Measurements from ENCODE around the gene SGMS2. TPM values are rescaled to one million over a fixed set of nuclear protein-coding genes. Genes with fewer than 3 reads are reported as not detected.

Gene SGMS2
- total RNA-seq, 1 donor from 2014 or later: 89.0 TPM

DNA sequence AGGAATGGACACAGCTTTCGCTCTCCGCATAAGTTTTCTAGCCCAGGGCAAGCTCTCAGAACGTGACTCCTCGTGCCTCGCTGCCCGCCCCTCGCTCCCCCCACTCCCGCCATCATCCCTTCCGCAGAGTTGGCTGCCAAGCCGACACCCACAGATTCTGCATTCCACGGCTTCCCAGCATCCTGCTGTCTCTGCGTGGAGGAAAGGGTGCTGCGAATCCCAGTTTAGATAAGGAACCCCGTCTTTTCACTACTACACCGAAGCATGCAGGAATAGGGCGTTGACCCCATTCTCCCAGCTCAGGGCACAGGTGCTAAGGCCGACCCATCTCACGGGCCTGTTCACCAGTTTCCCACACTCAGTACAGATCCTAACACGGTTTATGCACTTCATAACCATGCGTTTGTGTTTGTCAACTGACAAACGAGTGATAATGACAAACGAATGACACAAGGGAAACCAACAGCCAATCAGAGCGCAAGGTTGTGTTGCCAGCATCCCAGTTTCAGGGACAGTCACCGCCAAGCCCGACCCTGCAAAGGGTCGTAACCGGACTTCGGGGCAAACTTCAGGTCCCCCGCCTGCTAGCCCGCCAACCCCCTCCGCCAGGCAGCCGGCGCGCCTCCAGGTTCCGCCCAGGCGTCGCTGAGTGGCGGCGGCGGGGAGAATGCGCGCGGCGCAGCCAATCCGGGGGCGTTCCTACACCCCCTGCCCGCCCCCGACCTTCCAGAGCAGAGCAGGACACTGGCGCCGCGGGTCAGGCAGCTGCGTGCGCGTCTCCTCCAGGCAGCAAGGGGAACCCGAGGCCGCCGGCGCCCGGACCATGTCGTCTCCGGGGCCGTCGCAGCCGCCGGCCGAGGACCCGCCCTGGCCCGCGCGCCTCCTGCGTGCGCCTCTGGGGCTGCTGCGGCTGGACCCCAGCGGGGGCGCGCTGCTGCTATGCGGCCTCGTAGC is 106.4 kb downstream of the SGMS2 start, which contains the start of gene CYP2U1:
Gene CYP2U1, plus strand, starts transcription at position 729 of the 954 bp plus-strand sequence. Its CDS starts 95 bp downstream, at position 824.
- peak; percentile 98 to 99 for ATAC-seq
- Histone ChIP-seq H3K36me3 (no peaks in the 10 kb centered on the region), H3K4me1 (peaks cover 16% of the 10 kb centered on the region), H3K27ac (peak within 1 kb of the TSS; percentile 84), H3K9me3 (no peaks in the 10 kb centered on the region), H3K27me3 (ENCODE audit: low read depth) (no peaks in the 10 kb centered on the region), H3K4me3 (peak within 1 kb of the TSS; percentile 87)
- intact Hi-C loops (cut with DNase I): no loop called here
- TF ChIP-seq, protein P1, sequence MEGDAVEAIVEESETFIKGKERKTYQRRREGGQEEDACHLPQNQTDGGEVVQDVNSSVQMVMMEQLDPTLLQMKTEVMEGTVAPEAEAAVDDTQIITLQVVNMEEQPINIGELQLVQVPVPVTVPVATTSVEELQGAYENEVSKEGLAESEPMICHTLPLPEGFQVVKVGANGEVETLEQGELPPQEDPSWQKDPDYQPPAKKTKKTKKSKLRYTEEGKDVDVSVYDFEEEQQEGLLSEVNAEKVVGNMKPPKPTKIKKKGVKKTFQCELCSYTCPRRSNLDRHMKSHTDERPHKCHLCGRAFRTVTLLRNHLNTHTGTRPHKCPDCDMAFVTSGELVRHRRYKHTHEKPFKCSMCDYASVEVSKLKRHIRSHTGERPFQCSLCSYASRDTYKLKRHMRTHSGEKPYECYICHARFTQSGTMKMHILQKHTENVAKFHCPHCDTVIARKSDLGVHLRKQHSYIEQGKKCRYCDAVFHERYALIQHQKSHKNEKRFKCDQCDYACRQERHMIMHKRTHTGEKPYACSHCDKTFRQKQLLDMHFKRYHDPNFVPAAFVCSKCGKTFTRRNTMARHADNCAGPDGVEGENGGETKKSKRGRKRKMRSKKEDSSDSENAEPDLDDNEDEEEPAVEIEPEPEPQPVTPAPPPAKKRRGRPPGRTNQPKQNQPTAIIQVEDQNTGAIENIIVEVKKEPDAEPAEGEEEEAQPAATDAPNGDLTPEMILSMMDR (IDR thresholded peaks at IDR 0.05): peak; percentile 35
- DNase-seq: peak; percentile 91

DNA sequence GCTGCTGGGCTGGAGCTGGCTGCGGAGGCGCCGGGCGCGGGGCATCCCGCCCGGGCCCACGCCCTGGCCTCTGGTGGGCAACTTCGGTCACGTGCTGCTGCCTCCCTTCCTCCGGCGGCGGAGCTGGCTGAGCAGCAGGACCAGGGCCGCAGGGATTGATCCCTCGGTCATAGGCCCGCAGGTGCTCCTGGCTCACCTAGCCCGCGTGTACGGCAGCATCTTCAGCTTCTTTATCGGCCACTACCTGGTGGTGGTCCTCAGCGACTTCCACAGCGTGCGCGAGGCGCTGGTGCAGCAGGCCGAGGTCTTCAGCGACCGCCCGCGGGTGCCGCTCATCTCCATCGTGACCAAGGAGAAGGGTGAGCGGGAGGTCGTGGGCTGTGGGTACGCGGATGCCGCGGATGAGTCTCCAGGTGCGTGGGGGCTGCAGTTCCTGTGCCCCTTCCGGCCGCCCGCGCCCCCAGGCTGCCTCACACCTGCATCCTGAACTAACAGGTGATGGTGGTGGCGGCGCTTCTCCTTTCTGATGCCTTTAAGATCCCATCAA is 107.1 kb downstream of the SGMS2 start:
- peak overlapping the region; percentile 84 for H3K27ac ChIP-seq
- H3K27me3 ChIP-seq (ENCODE audit: low read depth): no peaks in the 10 kb centered on the region
- no peaks in the 10 kb centered on the region for H3K36me3 ChIP-seq
- no peaks in the 10 kb centered on the region for H3K9me3 ChIP-seq
- DNase-seq (peak; percentile 52), ATAC-seq (peak; percentile 6 to 13)
- intact Hi-C loops (cut with DNase I): no loop called here
- H3K4me1 ChIP-seq: peaks cover 16% of the 10 kb centered on the region
- H3K4me3 ChIP-seq: peak overlapping the region; percentile 87
- TF ChIP-seq, protein P1 (IDR thresholded peaks at IDR 0.05): no peak

DNA sequence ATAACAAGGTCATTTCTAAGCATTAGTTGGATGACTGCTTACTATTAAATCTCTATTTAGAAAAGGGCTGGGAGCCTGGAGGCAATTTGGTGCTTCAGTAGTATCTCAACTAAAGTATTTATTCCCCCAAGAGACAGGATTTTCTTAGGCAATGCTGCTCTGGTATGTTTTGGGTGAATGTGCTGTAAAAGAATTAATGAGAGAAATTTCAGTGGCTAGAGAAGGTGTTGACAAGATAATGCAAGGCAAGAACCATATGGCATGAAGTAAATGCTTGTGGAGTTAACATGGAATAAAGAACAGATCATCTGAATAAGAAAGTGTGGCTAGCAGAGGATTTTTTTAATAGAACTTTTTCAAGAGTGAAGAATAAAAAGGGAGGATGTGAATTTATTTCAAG is 110.5 kb downstream of the SGMS2 start:
- DNase-seq (no peak), ATAC-seq (no peak)
- intact Hi-C loops (cut with DNase I): no loop called here
- Histone ChIP-seq H3K4me1 (peaks cover 16% of the 10 kb centered on the region), H3K27ac (no peak overlapping the region), H3K9me3 (no peaks in the 10 kb centered on the region), H3K36me3 (no peaks in the 10 kb centered on the region), H3K27me3 (ENCODE audit: low read depth) (no peaks in the 10 kb centered on the region), H3K4me3 (no peak overlapping the region)
- TF ChIP-seq, protein P1 (IDR thresholded peaks at IDR 0.05): no peak

DNA sequence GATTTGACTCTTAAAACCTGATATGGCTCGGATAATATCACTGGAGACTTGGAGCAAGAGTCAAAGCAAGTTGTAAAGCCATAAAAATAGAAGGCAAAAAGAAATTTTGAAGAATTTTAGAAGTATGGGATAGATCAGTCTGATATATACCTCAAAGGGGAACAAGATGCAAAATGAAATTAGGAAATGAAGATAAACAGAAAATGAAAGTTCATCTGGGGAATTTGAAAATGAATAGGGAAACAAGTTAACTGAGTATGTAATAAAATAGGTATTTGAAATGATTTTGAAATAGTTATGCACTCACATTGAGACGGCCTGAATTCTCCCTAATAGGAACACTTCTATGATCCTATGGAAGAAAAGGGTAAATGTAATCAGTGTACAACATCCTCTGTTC is 112.3 kb downstream of the SGMS2 start:
- TF ChIP-seq, protein P1 (IDR thresholded peaks at IDR 0.05): no peak
- ATAC-seq: no peak

DNA sequence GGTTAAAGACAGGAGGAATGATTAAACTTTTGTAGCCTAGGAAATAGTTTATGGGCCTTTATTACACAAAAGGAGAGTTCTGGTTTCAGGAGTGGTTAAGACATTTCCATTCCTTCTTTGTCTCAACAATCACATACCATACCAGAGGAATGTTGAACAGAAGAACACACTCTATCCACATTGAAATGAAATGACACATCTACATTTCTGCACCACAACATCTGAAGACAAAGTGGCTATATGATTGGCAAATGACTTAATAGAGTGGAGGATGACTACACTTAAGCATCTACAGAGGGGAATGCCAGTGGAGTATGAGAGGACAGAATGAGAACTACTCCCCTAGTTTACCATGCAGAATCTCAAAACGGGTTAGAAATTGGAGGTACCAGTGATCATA is 114.6 kb downstream of the SGMS2 start:
- intact Hi-C loops (cut with DNase I): no loop called here
- ATAC-seq (no peak), DNase-seq (no peak)
- TF ChIP-seq, protein P1 (IDR thresholded peaks at IDR 0.05): no peak
- H3K27me3 ChIP-seq (ENCODE audit: low read depth): no peaks in the 10 kb centered on the region
- no peaks in the 10 kb centered on the region for H3K36me3 ChIP-seq
- H3K4me1 ChIP-seq: no peaks in the 10 kb centered on the region
- no peak overlapping the region for H3K4me3 ChIP-seq
- H3K27ac ChIP-seq: no peak overlapping the region
- H3K9me3 ChIP-seq: no peaks in the 10 kb centered on the region

More for the DNA sequence above, 112.3 kb downstream of the SGMS2 start:
- DNase-seq: no peak
- Histone ChIP-seq H3K27ac (no peak overlapping the region), H3K4me1 (peaks cover 13% of the 10 kb centered on the region), H3K4me3 (no peak overlapping the region), H3K27me3 (ENCODE audit: low read depth) (no peaks in the 10 kb centered on the region), H3K36me3 (no peaks in the 10 kb centered on the region), H3K9me3 (no peaks in the 10 kb centered on the region)
- intact Hi-C loops (cut with DNase I): no loop called here

Measured in lower lobe of right lung (tissue), 2 donors.